Stimulated activated CD8-positive, alpha-beta memory T cell treated with anti-CD3 and anti-CD28 coated beads, Interleukin-7, amount 100 ng/mL, for 4 hours (primary cell): ENCODE results near the gene AJM1.
"Not testable (repeated sequence)": the region's sequence is repeated elsewhere in the genome, so short reads cannot be mapped to it uniquely, and the experiment has no call there.

Experiments
- DNase-seq, 2 donors: peaks; one replicate each; pipeline ENCODE4 v3.0.0-alpha.2; 2020; ENCODE audit warnings: low read depth in 2 of 2

The AJM1 gene

DNA sequence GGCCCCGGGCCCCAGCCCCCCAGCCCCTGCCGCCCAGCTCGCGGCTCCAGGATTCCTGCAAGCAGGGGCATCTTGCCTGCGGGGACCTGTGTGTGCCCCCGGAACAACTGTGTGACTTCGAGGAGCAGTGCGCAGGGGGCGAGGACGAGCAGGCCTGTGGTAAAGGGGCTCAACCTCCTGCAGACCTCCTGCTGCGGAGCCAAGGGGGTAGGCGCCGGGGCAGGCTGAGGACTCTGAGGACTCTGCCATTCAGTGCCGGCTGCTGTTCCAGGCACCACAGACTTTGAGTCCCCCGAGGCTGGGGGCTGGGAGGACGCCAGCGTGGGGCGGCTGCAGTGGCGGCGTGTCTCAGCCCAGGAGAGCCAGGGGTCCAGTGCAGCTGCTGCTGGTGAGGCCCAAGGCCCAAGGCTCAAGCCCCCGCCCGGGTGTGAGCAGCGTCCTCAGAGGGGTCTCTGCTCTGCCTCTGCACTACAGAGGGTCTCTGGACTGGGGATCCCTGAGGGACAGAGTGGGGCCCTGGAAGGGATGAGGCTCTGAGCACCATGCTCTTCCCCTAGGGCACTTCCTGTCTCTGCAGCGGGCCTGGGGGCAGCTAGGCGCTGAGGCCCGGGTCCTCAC is 13.3 kb downstream of the AJM1 start:
- DNase-seq = no peak

DNA sequence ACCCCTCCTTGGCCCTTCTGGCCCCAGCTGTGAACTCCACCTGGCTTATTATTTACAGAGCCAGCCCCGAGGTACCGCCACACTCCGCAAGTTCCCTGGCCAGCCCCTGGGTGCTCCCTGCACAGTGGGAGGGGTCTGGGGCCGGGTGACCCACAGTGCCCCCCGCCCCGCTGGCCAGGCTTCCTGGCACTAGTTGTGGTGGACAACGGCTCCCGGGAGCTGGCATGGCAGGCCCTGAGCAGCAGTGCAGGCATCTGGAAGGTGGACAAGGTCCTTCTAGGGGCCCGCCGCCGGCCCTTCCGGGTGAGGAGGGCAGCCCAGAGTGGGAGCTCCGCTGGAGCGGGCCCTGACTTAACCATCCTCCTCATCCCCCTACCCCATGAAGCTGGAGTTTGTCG is 13.8 kb downstream of the AJM1 start:
- DNase-seq = no peak

DNA sequence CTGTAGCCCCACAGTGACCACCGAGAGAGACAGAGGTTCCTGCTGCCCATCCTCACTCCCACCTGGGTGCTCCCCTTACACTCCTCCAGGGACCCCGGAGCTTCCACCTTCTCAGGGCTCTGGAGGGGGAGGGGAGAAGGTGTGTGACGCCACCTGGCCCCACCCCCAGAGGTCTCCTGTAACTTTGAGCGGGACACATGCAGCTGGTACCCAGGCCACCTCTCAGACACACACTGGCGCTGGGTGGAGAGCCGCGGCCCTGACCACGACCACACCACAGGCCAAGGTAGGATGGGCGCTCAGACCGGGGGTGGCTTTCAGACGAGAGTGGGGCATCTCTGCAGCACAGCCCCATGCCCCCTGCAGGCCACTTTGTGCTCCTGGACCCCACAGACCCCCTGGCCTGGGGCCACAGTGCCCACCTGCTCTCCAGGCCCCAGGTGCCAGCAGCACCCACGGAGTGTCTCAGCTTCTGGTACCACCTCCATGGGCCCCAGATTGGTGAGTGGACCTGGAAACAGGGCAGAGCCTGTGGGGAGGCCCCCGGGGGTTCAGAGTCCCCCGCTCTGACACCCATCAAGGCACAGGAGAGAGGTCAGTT is 14.4 kb downstream of the AJM1 start:
- no peak for DNase-seq

DNA sequence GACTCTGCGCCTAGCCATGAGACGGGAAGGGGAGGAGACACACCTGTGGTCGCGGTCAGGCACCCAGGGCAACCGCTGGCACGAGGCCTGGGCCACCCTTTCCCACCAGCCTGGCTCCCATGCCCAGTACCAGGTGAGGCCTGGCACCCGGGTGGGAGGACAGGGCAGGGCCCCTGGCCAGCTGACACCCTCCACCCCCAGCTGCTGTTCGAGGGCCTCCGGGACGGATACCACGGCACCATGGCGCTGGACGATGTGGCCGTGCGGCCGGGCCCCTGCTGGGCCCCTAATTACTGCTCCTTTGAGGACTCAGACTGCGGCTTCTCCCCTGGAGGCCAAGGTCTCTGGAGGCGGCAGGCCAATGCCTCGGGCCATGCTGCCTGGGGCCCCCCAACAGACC is 14.9 kb downstream of the AJM1 start:
- no peak for DNase-seq

DNA sequence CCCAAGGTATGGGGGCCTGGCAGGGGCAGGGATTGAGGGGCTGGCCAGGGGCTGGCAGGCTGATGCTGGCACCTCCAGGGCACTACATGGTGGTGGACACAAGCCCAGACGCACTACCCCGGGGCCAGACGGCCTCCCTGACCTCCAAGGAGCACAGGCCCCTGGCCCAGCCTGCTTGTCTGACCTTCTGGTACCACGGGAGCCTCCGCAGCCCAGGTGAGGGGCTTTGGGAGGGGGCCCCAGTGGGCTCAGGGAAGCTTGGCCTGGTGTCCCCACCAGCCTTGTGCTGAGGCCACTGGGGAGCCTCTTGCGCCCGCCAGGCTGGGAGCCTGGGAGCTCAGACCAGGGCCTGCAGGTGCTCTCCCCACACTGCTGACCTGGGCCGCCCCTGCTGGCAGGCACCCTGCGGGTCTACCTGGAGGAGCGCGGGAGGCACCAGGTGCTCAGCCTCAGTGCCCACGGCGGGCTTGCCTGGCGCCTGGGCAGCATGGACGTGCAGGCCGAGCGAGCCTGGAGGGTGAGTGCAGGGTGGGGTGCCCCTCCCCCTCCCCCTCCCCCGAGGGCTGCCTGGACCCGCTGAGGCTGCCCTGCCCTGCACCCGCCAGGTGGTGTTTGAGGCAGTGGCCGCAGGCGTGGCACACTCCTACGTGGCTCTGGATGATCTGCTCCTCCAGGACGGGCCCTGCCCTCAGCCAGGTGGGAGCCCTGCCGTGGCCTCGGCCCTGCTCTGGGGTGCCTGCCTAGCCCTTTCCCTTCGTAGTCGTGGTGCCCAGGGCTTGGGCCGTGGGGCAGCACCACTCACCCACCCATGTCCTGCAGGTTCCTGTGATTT is 15.5 kb downstream of the AJM1 start:
- no peak for DNase-seq

DNA sequence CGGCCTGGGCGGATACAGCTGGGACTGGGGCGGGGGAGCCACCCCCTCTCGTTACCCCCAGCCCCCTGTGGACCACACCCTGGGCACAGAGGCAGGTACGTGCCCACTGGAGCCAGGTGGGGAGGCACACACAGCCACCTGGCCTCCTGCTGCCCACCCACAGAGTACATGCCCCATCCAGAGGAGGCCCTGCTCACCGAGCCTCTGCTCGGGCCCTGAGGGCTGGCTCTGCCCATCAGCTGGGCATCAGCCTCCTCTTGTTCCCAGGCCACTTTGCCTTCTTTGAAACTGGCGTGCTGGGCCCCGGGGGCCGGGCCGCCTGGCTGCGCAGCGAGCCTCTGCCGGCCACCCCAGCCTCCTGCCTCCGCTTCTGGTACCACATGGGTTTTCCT is 16.2 kb downstream of the AJM1 start:
- no peak for DNase-seq

DNA sequence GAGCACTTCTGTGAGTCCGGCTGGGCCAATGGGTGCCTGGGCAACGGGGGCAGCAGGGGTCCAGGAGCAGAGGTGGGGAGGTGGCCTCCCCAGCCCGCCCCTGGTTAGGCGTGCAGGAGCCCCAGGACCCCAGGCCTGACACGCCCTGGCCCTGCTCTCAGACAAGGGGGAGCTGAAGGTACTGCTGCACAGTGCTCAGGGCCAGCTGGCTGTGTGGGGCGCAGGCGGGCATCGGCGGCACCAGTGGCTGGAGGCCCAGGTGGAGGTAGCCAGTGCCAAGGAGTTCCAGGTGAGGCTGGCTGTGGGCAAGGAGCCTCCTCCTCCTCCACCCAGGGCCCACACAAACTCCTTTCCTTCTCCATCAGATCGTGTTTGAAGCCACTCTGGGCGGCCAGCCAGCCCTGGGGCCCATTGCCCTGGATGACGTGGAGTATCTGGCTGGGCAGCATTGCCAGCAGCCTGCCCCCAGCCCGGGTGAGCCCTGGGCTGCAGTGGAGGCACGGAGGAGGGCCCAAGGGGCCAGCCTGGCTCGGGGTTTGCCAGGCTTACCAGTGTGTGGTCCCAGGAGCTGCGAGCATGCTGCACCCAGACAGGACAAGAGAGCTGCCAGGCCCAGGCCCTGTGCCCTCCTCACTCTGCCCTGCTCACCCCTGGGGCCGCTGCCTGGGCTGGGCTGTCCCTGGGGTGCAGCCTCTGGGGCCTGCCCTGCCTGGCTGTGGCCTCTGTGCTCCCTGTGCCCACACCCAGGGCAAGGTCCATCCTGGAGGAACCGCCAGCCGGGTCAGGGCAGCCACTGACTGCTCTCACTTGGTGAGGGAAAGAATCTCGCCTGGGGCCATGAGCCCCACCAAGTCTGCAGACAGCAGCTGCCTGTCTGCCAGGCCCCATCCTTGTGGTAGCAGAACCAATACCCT is 16.8 kb downstream of the AJM1 start:
- DNase-seq = no peak

DNA sequence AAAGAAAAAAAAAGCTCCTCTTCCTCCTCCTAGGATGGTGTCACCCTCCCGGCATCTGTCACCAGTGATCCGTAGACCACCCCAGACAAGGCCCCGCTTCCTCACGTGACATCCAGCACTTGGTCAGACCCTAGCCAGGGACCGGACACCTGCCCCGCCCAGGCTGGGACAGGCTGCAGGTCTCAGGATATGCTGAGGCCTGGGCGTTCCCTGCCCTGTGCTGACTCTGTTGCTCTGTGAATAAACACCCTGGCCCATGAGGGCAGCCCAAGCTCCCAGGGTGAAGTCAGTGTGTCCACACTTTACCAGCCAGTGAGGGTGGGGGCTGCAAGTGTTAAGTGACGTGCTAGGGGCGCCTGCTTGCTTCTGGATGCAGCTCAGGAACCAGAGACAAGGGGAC is 18.3 kb downstream of the AJM1 start:
- DNase-seq = no peak

DNA sequence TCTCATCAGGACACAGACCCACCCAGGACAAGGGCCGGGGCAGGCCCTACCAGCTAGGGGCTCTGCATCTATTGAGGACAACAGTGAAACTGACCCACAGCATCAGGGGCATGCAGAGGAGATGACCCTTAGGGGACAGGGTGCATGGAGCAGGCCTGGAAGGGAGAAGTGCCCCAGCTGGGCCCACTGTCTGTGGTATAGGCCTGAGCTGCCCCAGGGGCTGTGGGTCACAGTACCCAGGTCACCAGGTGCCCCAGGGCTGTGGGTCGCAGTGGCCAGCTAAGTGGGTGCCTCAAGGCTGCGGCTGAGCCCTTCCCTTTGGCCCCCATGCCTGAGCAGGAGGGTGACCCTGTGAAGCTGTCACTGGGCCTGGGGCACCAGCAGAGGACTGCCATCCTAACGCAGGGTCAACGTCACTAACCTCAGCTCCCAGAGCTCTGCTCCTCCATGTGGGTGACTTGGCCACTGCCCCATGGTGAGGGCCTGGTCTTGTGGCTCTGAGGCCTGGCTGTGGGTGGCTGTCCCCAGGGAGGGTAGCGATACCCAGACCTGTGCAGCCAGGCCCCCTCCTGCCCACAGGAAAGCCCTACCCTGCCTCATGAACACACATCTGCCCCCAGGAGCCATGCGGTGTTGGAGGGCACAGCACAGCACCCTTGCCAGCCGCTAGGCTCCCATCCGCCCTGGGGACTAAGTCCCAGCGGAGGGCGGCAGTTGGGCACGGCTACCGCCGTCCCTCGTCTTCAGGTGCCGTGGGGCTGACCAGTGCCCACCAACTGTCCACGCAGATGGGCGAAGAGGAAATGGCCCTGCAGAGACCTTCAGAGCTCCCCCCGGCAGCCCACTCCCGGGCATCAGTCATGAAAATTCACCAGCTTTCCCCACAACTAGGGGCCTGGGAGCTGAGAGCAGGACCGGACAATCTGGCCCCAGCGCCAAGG is 18.9 kb downstream of the AJM1 start:
- no peak for DNase-seq

DNA sequence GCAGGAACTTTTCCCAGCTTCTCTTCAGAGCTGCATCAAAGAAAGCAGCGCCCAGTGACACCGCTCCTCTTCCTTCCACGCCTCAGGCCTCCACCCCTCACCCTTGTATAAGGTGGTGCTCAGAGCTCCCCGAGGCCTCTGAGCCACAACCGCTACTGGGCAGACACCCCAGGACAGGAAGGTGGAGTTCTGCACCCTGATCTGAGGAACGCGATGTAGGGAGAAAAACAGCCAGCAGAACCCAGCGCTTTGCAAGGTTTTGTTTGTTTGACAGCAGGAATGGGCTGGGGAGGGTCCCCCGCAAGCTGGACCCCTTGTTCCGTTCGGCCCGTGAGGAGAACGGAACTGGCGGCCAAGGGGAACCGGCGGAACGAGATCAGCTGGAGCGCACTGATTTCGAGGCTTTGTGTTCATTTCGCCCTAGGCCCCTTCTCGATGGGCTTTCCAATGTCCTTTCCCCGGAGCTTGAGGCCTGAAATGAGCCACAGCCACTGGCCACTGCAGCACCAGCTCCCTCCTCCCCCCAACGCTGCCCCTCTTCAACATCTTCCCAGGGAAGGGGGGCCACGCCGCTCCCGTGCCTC is 19.7 kb downstream of the AJM1 start:
- no peak for DNase-seq

DNA sequence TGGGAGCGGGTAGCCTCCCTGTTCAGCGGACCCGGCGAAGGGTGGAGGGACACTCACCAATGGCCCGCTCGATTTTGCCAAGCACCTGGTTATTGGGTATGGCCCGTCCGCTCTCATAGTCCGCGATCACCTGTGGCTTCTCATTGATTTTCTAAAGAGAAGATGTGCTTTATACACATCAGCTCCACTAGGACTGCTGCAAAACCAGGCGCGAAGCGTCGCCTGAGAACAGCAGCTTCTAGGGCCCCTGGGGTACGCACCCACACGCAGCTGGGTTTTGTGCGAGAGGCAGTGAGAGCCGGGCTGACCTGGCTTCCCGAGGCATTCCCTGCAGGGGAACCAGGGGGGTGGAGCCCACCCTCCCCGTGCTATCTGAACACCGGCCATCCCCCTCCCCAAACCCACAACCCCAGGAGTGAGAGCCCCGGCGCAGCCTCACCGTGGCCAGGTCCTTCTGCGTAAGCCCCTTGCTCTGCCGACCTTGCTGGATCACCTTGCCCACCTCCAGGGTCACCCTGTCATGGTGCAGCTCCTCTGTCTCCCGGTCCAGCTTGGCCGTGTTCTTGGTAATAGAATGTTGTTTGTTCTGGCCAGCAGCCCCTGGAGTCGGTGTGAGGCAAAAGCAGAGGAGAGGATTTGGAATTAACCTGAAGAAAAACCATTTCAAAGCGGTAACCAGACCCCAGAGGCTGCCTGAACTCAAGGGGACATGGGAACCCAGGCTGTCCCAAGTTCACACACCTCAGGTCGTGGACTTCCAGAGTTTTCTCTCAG is 20.8 kb downstream of the AJM1 start:
- DNase-seq = no peak

DNA sequence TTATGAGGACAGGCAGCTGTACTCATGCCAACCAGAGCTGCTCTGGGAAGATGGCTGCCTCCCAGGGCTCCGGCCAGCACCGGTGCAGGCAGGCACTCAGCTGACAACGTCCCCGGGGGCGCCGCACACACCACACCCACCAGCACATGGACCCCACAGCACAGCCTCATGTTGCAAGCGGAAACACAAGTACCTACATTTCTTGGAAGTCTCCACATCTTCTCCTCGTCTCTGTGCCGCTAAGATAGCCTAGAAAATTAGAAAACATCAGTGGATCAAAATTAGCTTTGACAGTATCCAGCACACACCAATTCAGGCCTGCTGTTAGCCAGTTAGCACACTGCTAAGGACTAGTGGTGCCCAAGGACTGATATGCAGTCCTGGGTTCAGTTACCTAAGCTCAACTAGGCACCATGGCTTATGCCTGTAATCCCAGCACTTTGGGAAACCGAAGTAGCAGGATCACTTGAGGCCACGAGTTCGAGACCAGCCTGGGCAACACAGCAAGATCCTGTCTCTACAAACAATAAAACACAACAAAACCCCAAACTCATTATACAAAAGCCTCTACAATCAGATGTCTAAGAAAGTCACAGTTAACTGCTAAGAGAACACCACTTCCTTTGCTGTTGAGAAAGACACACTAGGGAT is 21.5 kb downstream of the AJM1 start:
- no peak for DNase-seq

DNA sequence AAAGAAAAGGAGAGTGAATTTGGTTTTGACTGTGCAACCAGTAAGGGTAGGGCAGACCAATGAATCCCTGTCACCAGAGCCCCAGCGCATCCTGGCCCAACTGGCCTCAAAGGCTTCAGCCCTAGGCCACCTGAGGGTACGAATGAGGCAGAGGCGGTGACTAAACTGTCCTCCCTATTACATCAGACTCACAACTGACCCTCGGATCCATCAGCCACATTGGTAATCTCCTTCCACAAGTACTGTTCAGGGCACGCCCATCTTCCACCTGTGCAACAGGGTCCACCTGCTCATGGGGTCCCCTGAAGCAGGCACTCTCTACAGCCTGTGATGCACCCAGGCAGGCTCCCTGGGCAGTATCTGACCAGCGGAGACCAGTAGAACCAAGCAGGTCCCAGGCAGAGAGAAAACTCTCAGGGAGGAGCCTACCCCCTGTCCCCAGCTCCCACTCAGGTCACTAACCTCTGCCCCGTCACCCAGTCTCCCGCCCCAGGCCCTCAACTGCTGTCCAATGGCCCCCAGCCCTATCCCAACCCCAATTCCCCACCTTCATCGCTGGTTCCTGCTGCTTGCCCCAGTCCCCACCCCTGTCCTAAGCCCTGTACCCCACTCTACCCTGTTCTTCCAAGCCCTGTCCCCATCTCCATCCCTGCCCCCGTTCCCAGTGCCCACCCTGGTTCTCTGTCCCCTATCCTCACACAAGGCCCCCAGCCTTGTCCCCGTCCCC is 22.9 kb downstream of the AJM1 start:
- DNase-seq = no peak

DNA sequence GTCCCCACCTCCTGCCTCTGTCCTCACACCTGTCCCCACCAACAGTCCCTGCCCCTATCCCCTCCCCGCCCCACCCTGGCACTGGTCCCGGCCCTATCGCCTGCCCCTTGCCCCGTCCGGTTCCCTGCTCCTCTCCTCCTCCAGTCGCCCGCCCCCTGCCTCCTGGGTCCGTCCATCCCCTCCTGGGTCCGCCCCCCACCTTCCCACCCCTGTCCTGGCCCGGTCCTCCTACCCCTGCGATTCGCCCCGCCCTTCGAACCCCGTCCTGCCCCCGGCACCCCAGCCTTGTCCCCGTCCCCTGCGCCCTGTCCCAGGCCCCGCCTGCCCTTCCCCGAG is 23.5 kb downstream of the AJM1 start:
- no peak for DNase-seq

DNA sequence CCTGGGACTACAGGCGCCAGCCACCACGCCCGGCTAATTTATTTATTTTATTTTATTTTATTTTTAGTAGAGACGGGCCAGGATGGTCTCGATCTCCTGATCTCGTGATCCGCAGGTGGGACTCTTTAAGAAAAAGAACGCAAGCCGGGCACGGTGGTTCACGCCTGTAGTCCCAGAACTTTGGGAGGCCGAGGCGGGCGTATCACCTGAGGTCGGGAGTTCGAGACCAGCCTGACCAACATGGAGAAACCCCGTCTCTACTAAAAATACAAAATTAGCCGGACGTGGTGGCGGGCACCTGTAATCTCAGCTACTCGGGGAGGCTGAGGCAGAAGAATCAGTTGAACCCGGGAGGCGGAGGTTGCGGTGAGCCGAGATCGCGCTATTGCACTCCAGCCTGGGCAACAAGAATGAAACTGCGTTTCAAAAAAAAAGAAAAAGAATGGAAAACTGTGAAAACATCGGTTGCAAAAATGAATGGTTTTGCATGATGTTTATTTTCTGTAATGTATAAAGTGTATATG is 24.7 kb downstream of the AJM1 start:
- not testable (repeated sequence) for DNase-seq

DNA sequence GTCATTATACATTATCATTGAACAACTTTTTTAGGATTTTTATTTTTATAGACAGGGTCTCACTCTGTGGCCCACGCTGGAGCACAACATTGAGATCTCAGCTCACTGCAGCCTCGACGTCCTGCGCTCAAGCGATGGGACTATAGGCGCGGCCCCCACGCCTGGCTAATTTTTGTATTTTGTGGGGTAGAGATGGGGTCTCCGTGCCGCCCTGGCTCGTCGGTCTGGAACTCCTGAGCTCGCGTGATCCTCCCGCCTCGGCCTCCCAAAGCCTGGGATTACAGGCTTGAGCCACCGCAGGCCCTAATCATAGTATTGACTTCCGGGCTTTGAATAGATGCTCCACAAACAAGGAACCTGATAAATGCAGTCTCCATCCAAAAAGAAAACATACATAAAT is 25.2 kb downstream of the AJM1 start:
- no peak for DNase-seq

DNA sequence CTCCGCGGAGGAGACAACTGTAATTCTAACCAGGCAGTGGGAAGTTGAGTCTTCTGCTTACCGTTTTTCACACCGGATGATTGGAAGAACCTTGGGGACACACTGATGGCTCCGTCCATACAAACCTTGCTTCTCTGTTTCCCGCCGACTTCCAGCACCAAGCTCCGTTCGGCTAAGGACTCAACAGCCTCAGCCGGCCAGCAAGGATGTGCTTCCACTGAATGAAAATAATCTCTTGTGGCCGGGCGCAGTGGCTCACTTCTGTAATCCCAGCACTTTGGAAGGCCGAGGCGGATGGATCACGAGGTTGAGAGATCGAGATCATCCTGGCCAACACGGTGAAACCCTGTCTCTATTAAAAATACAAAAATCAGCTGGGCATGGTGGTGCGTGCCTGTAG is 25.6 kb downstream of the AJM1 start:
- no peak for DNase-seq

DNA sequence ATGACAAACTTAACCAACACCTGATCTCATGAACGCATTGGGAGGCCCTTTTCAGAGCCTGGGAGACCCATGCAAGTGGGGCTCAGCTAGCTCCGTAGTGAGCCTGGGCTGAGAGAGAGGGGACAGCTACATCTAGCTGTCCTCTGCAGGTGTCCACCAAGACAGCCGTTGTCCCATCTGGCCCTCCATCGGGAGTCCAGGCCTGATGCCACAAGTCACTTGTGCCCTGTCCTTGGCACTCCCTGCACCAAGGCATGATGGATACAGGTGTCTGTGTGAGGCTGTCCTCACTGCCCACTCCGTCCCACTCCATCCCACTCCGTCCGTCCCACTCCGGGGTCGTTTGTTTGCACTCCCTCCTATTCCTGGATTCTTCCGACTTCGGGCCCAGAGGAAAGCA is 26.4 kb downstream of the AJM1 start:
- no peak for DNase-seq

DNA sequence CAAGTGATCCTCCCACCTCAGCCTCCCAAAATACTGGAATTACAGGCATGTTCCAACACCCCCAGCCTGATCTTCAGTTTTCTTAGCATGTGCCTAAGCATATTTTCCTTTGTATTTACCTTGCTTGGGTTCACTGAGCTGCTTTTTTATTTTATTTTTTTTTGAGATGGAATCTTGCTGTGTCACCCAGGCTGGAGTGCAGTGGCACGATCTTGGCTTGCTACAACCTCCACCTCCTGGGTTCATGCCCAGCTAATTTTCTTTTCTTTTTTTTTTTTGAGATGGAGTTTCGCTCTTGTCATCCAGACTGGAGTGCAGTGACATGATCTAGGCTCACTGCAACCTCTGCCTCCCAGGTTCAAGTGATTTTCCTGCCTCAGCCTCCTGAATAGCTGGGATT is 27.3 kb downstream of the AJM1 start:
- DNase-seq = not testable (repeated sequence)
